HG02571 (cell line): ENCODE results near the gene TMEM131L.
"Not testable (repeated sequence)": the region's sequence is repeated elsewhere in the genome, so short reads cannot be mapped to it uniquely, and the experiment has no call there.

Source experiments
- ATAC-seq: cut with Tn5 transposase; IDR thresholded peaks from one replicate; pipeline ENCODE4 v1.9.1; 2021; ENCODE audit warnings: mild to moderate bottlenecking, moderate library complexity; ENCODE audit not compliant: unreplicated experiment

TMEM131L gene

DNA sequence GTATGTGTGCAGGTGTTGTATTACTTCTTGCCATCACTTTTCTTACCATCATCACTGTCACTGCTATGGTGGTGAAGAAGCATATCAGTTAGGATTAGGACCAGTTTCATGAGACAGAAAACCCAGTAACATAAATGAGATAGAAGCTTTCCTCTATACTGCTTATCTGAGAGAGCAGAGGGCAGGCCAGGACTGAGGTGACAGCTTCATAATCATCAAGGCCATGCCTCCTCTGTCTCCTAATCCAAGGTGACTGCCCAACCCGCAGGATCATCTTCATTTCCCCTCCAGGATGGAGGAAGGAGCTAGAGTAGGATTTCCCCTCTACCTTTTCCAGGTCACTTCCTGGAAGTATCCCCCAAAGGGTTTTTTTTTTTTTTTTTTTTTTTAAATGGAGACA is 35.4 kb downstream of the TMEM131L start:
- no peak for ATAC-seq

- no peak for ATAC-seq
These were observed 36.4 kb downstream of the TMEM131L start for GRCh38 chr4:153502584-153502983.

GRCh38 chr4:153506341-153507309 is 40.5 kb downstream of the TMEM131L start:
- ATAC-seq: no peak

GRCh38 chr4:153507310-153508073 is 41.3 kb downstream of the TMEM131L start:
- no peak for ATAC-seq

GRCh38 chr4:153509212-153509611 is 43.1 kb downstream of the TMEM131L start:
- ATAC-seq: not testable (repeated sequence)

DNA sequence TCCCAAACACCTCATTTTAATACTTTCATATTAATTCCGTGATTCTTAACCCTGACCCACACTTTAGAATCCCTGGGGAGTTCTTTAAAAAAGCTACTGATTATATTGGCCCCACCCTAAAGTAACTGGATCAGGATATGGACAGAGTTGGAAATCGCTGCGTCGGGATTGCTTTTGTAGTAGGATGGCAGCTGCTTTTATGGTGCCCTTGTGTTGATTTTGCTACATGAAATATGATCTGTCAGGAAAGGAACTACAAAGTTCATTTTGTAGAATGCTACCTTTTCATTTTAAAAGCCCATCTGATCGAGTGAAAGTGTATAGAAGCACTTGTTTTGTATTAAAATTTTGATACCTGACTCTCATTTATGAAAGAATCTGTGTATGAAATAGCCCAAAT is 43.6 kb downstream of the TMEM131L start:
- no peak for ATAC-seq

GRCh38 chr4:153510252-153511001 is 44.3 kb downstream of the TMEM131L start:
- no peak for ATAC-seq

- ATAC-seq: no peak
These were observed 44.9 kb downstream of the TMEM131L start for GRCh38 chr4:153511104-153511503.

DNA sequence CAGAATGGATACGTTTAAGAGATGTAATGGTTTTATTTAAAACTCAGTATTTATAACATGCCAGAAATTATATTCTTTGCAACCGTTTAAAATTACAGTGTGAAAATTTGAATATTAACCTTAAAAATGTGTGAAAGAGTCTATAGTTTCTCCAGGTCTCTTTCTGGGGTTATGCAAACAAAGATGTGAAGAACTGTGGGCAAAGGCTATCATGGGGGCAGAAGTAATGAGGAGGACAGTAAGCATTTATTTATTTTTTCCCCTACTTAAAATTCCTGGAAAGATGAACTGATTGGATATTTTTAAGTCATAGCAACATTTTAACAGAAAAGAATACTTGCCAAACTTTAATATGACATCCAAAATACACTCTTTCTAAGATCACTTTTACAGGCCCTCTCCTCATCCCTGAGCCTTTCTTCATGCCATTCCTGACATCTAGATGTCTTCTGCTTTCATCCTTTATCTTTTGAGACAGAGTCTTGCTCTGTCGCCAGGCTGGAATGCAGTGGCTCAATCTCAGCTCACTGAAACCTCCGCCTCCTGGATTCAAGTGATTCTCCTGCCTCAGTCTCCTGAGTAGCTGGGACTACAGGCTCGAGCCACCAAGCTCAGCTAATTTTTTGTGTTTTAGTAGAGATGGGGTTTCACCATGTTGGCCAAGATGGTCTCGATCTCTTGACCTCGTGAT is 46.1 kb downstream of the TMEM131L start:
- ATAC-seq: no peak

DNA sequence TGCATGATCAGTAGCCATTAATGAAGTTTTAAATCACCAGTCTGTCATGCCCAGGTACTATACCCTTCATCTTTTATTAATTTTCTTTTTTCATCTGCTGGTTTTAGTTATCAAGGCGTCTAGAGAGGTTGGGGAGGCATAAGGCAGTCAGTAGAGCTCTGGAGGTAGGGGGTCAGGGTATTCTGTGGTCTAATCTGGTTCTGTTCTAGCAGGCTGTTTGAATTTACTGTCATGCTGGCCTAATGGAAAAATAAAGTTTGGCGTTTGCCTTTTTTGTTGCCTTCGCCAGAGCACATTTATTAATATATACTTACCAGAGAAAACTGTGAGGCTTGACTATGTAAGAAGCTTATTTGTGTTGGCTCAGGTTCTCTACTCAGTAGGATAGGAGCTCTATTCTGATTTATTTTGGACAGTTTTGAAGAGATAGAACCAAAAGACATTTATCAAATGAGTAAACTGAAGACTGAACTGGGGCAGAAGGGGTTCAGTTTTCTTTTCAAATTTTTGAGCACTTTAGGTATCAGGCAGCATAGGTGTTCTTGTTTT is 46.9 kb downstream of the TMEM131L start:
- ATAC-seq: no peak

- no peak for ATAC-seq
These were observed 47.4 kb downstream of the TMEM131L start for GRCh38 chr4:153513596-153513995.

- no peak for ATAC-seq
These were observed 47.9 kb downstream of the TMEM131L start for GRCh38 chr4:153514001-153514526.

- no peak for ATAC-seq
These were observed 48.7 kb downstream of the TMEM131L start for GRCh38 chr4:153514688-153515426.

DNA sequence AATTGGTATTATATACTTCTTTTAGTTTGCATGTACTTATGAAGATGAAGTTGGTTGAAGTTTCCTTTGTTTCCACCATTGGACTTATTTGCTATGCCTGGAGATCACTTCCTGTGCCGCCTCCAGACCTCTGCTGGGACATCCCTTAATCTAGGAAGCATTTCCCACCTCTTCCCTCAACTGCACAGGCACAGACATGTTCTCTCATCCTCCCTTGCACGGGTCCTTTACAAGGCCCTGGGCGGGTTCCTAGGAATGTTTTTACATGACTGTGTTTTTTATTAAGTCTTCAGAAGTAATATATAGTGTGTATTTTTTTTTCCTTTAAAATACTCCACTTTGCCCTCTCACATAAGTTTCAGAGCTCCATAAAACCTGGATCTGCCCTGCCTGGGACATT is 51.0 kb downstream of the TMEM131L start:
- ATAC-seq: no peak

DNA sequence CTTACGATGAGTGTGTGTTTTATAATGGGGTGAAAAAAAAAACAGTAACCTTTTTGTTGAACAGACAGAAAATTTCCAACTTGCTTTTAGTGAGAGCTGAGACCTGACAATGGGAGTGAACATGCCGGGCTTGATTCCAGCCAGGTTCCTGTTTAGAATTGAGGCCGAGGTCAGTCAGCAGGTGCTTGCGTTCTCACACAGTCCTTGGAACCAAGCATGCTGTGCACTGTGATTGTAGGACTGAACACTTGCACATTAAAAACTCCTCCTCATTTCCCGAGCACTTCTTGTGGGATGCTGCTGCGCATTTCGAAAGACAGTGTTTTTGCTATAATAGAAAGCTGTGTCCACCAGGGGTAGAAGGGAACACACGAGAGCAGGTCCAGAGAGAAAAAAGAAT is 51.8 kb downstream of the TMEM131L start:
- no peak for ATAC-seq

- ATAC-seq: no peak
These were observed 52.7 kb downstream of the TMEM131L start for GRCh38 chr4:153518637-153519389.

GRCh38 chr4:153519687-153520086 is 53.5 kb downstream of the TMEM131L start:
- no peak for ATAC-seq

DNA sequence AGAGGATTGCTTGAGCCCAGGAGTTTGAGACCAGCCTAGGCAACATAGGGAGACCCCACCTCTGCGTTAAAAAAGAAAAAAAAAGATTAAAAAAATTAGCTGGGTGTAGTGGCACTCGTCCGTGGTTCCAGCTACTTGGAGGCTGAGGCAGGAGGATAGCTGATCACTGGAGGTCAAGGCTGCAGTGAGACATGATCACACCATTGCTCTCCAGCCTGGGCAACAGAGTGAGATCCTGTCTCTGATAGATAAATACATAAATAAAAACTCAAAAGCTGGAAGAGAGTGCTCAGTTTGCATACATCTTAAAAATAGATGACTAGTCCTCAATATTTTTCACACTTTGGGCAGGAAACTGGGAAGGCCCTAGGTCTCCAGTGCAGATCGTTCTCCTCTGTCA is 54.1 kb downstream of the TMEM131L start:
- no peak for ATAC-seq
